ENCODE data around the gene ARHGAP42.

DNA sequence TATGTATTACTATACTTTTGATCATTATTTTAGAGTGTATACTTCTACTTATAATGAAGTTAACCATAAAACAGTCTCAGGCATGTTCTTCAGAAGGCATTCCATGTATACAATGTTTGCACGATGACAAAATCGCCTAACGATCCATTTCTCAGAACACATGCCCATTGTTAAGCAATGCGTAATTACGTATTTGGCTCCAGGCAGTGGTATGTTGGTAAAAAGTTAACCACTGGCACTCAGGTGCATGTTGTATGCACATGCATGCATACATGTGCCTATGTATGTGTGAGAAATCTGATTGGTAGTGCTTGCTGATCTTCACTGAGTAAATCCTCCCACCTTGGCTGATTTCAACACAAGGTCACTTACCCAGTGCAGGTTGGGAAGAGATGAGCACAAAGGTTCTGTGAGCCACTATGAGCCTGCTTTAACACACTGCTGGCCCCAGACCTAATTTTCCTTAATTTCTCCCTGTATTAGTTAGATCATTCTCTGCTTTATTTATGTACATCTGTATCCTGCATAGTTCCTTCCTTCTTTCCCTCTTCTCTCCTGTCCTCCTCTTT, 164.6 kb downstream of the ARHGAP42 start:
- no peak for TF ChIP-seq EP300 (IDR thresholded peaks at IDR 0.05)
- TF ChIP-seq, protein P1, sequence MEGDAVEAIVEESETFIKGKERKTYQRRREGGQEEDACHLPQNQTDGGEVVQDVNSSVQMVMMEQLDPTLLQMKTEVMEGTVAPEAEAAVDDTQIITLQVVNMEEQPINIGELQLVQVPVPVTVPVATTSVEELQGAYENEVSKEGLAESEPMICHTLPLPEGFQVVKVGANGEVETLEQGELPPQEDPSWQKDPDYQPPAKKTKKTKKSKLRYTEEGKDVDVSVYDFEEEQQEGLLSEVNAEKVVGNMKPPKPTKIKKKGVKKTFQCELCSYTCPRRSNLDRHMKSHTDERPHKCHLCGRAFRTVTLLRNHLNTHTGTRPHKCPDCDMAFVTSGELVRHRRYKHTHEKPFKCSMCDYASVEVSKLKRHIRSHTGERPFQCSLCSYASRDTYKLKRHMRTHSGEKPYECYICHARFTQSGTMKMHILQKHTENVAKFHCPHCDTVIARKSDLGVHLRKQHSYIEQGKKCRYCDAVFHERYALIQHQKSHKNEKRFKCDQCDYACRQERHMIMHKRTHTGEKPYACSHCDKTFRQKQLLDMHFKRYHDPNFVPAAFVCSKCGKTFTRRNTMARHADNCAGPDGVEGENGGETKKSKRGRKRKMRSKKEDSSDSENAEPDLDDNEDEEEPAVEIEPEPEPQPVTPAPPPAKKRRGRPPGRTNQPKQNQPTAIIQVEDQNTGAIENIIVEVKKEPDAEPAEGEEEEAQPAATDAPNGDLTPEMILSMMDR (IDR thresholded peaks at IDR 0.05): no peak
